OCI-M2 (cell line): ENCODE measurements around the gene MTA1.

Source experiments
- DNase-seq: peaks from one replicate; lab custom pipeline; 2025; ENCODE audit not compliant: unreplicated experiment; lab: John Stamatoyannopoulos, UW

MTA1 gene

GRCh38 chr14:105474483-105475268 lies 55.0 kb downstream of the MTA1 start, which contains the start of gene CRIP2:
Gene CRIP2 (plus strand): TSS chr14:105474821. CDS start chr14:105474863, 42 bp downstream.
- DNase-seq: no peak

GRCh38 chr14:105475269-105476096 lies 55.9 kb downstream of the MTA1 start:
- DNase-seq: no peak

- no peak for DNase-seq
Observed at GRCh38 chr14:105476097-105476830, 56.6 kb downstream of the MTA1 start.

- no peak for DNase-seq
Observed at GRCh38 chr14:105476831-105477659, 57.4 kb downstream of the MTA1 start.

GRCh38 chr14:105477660-105478397 lies 58.2 kb downstream of the MTA1 start:
- DNase-seq: no peak

- no peak for DNase-seq
Observed at GRCh38 chr14:105478398-105479251, 59.0 kb downstream of the MTA1 start.

- DNase-seq: no peak
Observed at GRCh38 chr14:105479431-105480158, 60.0 kb downstream of the MTA1 start.

GRCh38 chr14:105480199-105480746 lies 60.6 kb downstream of the MTA1 start:
- no peak for DNase-seq

- DNase-seq: peak; percentile 26
Observed at GRCh38 chr14:105480807-105481801, 61.5 kb downstream of the MTA1 start.

- DNase-seq: no peak
Observed at GRCh38 chr14:105481886-105482457, 62.3 kb downstream of the MTA1 start.

GRCh38 chr14:105482486-105483110 lies 63.0 kb downstream of the MTA1 start:
- DNase-seq: no peak

GRCh38 chr14:105483300-105484068 lies 63.9 kb downstream of the MTA1 start:
- no peak for DNase-seq

- no peak for DNase-seq
Observed at GRCh38 chr14:105484069-105484996, 64.7 kb downstream of the MTA1 start.

- no peak for DNase-seq
Observed at GRCh38 chr14:105484997-105485393, 65.4 kb downstream of the MTA1 start.
